C4-2B (cell line): ENCODE measurements around the gene PCDH11Y.
"Not testable (repeated sequence)": the region's sequence is repeated elsewhere in the genome, so short reads cannot be mapped to it uniquely, and the experiment has no call there.

Experiments
- H3K27ac ChIP-seq: fragments of 450-650 bp; 2 replicates; pipeline ENCODE4 v1.5.1; 2017

PCDH11Y gene, protein sequence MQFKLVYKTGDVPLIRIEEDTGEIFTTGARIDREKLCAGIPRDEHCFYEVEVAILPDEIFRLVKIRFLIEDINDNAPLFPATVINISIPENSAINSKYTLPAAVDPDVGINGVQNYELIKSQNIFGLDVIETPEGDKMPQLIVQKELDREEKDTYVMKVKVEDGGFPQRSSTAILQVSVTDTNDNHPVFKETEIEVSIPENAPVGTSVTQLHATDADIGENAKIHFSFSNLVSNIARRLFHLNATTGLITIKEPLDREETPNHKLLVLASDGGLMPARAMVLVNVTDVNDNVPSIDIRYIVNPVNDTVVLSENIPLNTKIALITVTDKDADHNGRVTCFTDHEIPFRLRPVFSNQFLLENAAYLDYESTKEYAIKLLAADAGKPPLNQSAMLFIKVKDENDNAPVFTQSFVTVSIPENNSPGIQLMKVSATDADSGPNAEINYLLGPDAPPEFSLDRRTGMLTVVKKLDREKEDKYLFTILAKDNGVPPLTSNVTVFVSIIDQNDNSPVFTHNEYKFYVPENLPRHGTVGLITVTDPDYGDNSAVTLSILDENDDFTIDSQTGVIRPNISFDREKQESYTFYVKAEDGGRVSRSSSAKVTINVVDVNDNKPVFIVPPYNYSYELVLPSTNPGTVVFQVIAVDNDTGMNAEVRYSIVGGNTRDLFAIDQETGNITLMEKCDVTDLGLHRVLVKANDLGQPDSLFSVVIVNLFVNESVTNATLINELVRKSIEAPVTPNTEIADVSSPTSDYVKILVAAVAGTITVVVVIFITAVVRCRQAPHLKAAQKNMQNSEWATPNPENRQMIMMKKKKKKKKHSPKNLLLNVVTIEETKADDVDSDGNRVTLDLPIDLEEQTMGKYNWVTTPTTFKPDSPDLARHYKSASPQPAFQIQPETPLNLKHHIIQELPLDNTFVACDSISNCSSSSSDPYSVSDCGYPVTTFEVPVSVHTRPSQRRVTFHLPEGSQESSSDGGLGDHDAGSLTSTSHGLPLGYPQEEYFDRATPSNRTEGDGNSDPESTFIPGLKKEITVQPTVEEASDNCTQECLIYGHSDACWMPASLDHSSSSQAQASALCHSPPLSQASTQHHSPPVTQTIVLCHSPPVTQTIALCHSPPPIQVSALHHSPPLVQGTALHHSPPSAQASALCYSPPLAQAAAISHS (N-terminal part only)

GRCh38 chrY:5000057-5000456 lies at the start of gene PCDH11Y:
Gene PCDH11Y (plus strand): TSS chrY:5000296. CDS start chrY:5057100, 56,804 bp downstream.
- not testable (repeated sequence) for H3K27ac ChIP-seq

GRCh38 chrY:4967894-4968293 lies 32.2 kb upstream of the PCDH11Y start:
- H3K27ac ChIP-seq = not testable (repeated sequence)

DNA sequence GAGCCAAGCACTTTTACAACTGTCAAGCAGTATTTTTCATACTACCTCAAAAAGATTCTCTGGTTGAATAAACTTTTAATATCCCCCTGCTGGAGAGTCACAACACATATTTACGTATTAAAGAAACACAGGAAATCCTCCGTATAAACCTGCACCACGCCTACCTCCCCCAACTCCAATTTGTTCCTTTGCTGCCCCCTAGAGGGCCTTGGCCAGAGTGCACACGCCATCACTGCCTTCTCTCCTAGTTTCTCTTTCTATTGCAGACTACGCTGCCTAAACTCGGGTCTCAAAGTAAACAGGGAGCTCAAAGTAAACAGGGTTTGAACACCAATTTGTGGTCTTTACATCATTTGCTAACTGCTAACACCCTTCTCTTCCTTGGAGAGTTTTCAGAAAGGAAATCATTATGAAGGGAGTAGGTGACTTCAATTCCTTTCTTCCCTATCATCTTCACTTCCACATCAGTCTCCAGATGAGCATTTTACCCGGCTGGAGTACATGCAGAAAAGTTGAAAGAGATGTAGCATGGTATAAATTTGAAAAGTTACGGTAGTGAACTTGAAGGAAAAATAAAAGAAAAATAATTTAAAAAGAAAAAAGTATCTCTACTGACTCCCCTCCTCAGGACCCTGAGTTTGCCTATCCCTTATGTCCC lies 8.2 kb upstream of the PCDH11Y start:
- H3K27ac ChIP-seq = not testable (repeated sequence)

DNA sequence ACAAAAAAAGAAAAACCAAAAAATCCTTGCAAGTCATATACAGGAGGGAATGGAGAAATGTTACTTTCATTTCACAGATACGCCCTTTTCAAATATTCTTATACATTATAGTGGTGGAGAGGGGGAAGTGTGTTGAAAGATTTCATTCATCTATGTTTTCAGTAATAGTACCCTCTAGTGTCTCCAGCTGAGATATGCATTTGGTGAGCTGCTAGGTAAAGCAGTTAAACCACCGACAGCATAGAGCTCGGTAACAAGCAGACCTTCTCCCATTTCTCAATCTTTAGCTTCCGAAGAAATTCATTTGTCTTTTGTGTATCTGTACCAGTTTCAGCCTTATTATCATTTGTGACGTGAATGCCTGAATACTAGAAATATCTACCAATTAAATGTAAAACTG lies 5.2 kb upstream of the PCDH11Y start:
- H3K27ac ChIP-seq = not testable (repeated sequence)

DNA sequence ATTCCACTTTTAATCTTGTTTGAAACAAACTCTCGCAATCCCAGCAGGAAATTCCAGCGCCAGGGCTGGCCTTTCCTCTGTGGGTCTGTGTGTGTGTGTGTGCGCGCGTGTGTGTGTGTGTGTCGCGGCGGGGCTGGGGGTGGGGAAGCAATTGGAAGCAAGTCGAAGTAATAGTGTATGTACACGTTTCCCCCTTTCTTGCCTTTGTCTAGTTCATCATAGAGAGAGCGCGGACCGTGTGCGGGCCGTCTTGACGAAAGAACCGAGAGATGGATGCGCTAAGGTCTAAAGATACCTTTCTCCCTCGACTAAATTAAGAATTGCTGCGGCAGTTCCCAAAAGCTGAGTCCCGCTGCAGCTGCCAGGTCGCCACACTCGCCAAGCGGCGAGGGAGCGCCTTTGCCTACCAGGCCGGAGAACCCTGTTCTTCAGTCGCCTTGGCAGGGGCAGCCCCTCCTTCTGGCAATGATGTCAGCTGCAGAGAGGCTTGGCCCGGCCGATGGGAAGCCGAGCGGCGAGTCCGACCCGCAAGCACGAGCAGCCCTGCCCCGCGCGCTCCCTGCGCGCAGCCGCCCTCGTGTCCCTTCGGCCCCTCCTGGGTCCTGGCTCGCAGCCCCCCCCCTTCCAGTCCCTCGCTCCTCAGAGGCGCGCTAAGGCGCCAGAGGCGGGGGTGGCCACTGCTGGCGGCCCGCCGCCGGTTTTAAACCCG lies 2.5 kb downstream of the PCDH11Y start:
- not testable (repeated sequence) for H3K27ac ChIP-seq

GRCh38 chrY:5038972-5039523 lies 39.0 kb downstream of the PCDH11Y start:
- not testable (repeated sequence) for H3K27ac ChIP-seq

GRCh38 chrY:5083017-5083416 lies 82.9 kb downstream of the PCDH11Y start:
- not testable (repeated sequence) for H3K27ac ChIP-seq

- H3K27ac ChIP-seq = not testable (repeated sequence)
Measured at GRCh38 chrY:5182998-5183397, 182.9 kb downstream of the PCDH11Y start.

- H3K27ac ChIP-seq = not testable (repeated sequence)
Measured at GRCh38 chrY:5215116-5215515, 215.0 kb downstream of the PCDH11Y start.

- not testable (repeated sequence) for H3K27ac ChIP-seq
Measured at GRCh38 chrY:5324931-5325330, 324.8 kb downstream of the PCDH11Y start.

DNA sequence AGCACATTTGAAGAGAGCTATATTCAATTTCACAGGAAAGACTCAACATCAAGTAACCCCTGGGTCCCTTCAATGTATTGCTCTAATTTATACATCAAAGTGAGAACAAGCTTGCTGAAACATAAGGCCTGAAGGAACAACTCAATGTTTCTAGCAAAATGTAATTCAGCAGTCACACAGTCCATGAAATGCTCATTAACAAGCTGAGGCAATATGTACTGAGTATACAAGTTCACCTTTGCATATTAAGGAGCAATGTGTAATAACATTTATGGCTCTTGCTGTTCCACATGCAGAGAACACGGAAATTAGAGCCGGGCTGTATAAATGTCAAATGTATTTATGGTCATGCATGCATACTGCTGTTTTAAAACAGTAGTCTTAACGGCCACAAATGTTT lies 342.1 kb downstream of the PCDH11Y start:
- not testable (repeated sequence) for H3K27ac ChIP-seq

- H3K27ac ChIP-seq = not testable (repeated sequence)
Measured at GRCh38 chrY:5543705-5544104, 543.6 kb downstream of the PCDH11Y start.

DNA sequence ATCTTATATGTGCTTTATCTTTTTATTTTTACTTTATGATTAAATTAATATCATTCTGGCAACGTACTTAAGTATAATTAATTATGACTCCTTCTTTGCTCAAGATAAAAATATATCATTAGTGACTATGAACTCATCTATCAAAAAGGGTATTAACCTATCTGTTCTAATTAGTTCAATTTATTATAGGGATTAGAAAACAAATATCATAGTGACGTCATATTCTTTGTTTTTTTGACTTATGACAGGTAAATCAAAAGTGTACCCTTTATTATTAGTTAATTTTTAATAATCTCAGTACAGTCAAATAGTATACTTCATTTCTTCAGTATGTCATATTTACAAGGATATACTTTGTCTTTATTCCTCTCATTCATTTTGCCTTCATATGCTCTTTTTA lies 638.5 kb downstream of the PCDH11Y start:
- not testable (repeated sequence) for H3K27ac ChIP-seq

GRCh38 chrY:5679265-5679664 lies 679.2 kb downstream of the PCDH11Y start:
- not testable (repeated sequence) for H3K27ac ChIP-seq

GRCh38 chrY:5708727-5709126 lies 708.6 kb downstream of the PCDH11Y start:
- not testable (repeated sequence) for H3K27ac ChIP-seq

GRCh38 chrY:5709788-5710381 lies 709.8 kb downstream of the PCDH11Y start:
- not testable (repeated sequence) for H3K27ac ChIP-seq

DNA sequence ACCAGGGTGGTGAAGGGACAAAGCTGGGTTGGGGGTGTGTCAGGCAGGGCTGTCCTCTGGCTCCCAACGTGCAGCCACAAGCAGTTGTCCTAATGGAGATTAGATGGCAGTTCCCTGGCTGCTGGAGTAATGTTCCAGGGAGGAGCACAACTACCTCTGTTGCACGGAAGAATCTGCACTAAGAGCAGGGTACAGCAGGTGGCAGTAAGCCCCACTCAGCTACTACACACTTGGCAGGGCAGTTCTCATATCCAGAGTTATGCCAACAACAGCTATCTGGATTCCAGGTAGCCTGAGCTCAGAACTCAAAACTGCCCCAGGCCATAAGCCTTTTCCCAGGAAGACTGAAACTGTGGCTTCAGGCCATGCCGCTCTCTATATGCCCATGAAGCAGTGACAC lies 761.3 kb downstream of the PCDH11Y start:
- H3K27ac ChIP-seq = not testable (repeated sequence)

DNA sequence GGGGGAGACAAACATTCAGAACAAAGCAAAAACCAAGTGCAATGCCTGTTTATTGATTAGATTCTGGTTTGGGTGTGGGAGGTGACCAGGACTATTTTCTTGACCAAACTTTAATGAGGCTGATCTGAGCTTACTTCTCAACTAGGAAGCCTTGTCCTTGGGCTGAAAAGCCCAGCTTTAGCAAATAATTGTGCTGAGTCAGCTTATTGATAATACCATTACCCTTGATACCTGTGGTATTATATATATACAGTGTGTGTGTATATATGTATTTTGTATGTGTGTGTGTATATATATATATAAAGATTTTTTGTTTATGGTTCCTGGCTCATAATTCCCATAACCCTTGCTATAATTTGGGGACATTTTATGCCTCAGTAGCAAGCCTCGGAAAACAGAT lies 776.4 kb downstream of the PCDH11Y start:
- not testable (repeated sequence) for H3K27ac ChIP-seq
